MM.1S (cell line): Measurements from ENCODE around the gene C3orf49.

Experiments used
- EZH2 ChIP-seq: fragments of 300-600 bp; sonication (generic); optimal IDR thresholded peaks from 2 replicates; pipeline ENCODE3; 2017; ENCODE audit warnings: low read depth, mild to moderate bottlenecking, antibody characterized with exemption, low read length, mixed read lengths
- EZH2phosphoT487 ChIP-seq: fragments of 300-600 bp; sonication (generic); IDR thresholded peaks from 2 replicates; pipeline ENCODE4 v1.6.1; 2018; ENCODE audit warnings: antibody characterized with exemption, low read length

GRCh38 chr3:63830526-63830925 is 11.4 kb downstream of the C3orf49 start:
- TF ChIP-seq EZH2phosphoT487: no peak
- no peak for TF ChIP-seq EZH2
